NCI-H2227 (cell line): ENCODE measurements around the gene RSPO1.

ENCODE experiments used
- DNase-seq: peaks from one replicate; lab custom pipeline; 2025; ENCODE audit not compliant: unreplicated experiment; lab: John Stamatoyannopoulos, UW

RSPO1 gene

DNA sequence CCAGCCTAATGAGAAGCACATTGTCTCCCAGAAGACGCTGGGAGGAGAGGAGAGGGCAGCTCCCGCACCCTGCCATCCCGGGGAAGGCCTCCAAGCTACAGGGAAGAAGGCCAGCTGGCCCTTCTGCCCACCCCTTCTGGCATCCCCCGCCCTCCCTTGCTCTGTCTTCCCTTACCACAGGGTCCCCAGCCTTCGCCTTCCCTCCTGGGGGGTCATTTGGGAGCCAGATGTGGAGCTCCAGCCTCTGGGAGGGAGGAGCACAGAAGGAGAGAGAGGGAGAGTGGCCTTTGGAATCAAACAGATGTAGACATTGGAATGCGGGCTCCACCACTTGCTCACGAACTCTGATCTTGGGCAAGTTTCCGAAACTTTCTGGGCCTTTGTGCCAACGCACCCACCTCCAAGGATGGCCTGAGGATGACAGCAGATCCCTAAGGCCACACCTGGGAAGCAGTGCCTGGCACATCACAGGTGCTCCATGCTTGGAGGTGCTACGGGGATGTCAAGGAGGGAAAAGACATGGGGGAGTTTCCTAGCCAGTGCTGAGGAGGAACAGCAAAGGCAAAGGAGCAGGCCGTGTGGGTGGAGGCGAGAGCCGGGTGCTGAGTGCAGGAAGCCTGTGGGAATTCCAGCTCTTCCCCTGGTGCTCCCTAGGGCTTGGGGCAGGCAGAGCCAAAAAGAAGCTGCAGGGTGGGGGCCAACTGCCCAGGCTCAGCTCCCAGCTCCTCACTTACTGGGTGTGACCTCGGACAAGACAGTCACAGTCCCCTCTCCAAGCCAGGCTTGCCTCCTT lies 23.1 kb upstream of the RSPO1 start:
- DNase-seq, result no peak

DNA sequence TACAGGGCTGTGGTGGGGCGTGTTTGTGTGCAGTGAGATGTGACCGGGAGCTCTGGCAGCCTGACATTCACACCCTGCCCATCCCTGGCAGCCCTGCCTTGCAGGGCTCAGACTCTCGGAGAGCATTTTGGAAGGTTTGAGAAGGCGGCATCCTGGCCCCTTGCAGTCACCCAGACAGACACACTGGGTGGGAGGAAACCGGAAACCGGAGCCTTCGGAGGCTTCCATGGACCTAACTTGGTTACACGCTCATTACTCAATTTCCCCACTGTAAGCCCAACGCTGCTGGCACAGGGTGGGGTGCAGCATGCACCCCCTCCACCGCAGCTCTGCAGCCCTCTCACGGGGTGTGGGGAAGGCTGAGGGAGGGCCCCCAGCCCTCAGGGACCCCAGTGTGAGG lies 22.2 kb upstream of the RSPO1 start:
- no peak for DNase-seq

DNA sequence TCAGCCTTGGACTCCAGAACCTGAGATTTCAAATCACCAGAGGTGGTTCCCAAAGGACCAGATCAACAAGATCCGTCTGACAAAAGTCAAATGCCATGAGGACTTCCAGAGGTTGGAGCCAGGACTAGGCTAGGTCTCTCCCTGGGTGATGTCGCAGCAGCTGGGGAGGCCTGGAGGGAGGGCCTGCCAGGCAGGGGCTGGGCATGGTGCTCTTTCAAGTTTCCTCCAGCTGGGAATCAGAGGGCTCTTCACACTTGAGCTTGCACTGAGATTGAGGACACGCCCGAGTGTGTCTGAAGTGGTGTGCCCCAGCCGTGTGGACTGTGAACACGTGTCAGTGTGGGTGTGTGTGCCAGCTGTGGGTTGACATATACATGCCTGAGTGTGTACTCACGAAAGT lies 21.3 kb upstream of the RSPO1 start:
- no peak for DNase-seq

DNA sequence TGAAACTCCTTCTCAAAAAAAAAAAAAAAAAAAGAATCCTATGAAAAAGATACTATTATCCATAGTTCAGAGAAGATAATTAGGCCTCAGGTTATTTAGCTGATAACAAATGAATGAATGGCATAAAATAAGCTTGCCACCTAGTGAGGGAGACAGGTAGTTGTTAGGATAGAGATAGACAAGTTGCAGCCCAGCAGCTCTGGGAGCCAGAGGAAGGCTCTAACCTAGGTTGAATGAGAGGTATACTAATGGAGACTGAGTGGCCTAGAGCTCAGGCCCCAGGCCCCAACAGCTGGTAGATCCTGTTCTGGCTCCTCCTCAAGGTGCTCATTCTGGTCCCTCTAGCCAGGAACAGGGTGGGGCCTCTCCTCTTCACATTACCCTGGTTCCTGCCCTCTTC lies 20.6 kb upstream of the RSPO1 start:
- DNase-seq, result no peak

DNA sequence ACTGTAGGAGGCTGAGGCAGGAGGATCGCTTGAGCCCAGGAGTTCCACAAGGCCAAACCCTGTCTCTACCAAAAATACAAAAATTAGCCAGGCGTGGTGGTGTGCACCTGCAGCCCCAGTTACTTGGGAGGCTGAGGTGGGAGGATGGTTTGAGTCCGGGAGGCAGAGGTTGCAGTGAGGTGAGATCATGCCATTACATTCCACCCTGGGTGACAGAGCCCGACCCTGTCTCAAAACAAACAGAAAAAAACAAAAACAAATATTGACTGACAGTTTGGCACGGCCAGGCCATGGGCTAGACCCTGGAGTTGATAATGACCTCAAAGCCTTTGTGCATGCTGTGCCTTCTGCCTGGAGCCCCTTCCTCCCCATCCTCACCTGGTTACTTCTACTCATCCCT lies 19.2 kb upstream of the RSPO1 start:
- no peak for DNase-seq

DNA sequence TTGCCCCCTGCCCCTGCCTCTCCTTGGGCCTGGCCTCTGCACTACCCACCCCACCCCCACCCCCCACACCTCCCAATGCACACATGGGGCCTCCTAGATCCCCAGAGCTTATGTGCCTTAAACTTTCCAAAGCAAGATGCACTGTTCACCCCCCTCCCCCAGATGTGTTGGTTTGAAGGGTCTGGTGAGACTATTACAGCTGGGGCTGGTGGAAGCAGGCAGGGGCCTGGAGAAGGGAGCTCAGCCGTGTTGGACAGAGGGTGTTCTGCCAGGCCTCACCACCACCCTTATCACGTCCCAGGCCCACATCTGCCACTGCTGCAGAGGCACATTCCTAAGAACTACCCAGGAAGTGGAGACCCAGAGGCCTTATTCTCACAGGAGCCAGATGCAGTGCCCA lies 18.3 kb upstream of the RSPO1 start:
- DNase-seq, result no peak

DNA sequence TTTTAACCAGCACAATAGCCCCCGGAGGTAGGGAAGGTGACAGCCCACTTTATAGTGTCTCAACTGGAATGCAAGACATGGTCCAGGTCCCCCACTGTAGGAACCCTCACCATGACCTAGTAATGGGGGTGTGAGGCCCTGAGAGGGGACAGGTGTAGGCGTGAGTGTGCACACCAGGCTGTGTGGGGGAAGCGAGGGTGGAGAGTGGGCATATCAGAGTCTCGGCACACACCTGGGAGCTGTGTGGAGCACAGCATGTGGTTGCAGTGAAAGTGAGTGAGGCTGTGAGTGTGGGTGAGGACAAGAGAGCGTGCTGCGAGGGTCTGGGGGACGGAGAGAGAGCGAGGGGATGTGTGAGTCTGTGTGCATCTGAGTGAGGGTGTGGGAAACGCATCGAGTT lies 17.1 kb upstream of the RSPO1 start:
- no peak for DNase-seq

DNA sequence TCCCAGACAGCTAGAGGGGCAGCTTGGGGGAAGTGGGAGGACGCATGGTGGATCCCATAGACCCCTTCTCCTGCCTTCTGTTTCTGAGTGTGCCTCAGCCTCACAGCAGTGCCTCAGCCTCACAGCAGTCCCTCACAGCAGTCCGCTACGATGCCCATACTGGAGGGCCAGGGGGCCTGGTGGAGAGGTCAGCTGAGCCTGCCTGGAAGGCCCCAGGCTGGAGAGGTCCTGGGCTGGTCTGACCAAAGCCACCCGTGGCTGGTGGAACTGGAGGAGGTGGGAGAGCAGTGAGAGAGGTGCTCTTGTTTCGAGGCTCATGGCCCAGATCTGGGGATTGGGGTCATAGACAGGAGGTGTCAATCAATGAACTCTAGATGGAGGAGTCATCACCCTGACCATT lies 16.0 kb upstream of the RSPO1 start:
- DNase-seq, result no peak

DNA sequence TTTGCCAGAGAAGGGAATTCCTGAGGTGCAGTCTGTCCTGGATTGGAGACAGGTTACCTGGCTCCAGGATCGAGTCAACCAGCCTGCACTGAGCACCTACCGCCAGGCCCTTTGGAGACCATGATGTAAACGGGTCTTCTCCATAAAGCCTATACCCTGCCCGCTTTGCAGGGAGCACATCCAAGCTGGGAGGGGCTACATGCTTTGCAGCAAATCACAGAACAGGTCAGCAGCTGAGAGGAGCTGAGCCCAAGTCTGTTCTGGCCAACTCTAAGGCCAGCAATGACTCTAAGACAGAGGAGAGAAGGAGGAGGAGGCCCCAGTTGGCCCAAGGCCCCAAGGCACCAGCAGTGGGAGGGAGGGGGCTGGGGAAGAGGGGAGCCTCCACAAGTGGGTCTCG lies 15.5 kb upstream of the RSPO1 start:
- DNase-seq, result no peak

DNA sequence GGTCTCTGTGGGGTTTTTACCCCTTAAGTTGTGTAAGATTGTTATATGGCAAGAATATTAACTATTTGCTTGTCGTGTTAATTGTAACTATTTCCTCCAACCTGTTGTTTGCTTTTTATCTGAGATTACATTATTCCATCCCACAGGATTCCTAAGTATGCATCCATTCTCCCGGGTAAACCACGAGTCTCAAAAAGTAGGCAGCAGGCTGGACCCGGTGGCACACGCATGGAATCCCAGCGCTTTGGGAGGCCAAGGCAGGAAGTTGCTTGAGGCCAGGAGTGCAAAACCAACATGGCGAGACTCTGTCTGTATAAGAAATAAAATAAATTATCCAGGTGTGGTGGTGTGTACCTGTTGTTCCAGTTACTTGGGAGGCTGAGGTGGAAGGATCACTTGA lies 12.6 kb upstream of the RSPO1 start:
- no peak for DNase-seq

DNA sequence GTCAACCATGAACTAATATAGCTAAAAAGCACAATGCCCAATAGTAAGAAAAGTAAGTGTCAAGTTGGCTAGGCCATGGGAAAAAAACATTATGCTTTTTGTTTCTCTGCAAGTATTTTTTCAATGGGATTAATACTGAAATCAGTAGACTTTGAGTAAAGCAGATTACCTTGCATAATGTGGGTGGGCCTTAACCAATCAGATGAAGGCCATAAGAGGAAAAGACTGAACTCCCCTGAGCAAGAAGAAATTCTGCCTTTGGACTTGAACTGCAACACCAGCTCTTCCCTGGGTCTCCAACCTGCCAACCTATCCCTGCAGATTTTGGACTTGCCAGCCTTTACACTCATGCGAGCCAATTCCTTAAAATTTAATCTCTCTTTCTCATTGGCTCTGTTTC lies 6.4 kb upstream of the RSPO1 start:
- DNase-seq, result no peak

DNA sequence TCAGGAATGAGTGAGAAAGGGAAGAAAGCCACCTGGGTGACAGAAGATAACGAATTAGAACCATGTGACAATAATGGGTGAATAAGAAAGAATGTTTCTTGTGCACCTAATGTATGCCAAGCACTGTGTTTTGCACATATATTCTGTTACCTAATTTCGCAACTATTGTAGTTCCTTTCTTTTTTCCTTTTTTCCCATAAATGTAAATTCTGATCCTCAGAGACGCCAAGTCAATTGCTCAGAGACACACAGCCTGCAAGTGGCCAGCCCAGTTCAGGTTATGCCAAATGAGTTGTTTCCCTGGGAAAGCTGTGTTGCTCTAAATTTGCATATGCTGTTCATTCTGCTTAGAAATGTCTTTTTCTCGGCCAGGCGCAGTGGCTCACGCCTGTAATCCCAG lies 1.7 kb upstream of the RSPO1 start:
- no peak for DNase-seq

DNA sequence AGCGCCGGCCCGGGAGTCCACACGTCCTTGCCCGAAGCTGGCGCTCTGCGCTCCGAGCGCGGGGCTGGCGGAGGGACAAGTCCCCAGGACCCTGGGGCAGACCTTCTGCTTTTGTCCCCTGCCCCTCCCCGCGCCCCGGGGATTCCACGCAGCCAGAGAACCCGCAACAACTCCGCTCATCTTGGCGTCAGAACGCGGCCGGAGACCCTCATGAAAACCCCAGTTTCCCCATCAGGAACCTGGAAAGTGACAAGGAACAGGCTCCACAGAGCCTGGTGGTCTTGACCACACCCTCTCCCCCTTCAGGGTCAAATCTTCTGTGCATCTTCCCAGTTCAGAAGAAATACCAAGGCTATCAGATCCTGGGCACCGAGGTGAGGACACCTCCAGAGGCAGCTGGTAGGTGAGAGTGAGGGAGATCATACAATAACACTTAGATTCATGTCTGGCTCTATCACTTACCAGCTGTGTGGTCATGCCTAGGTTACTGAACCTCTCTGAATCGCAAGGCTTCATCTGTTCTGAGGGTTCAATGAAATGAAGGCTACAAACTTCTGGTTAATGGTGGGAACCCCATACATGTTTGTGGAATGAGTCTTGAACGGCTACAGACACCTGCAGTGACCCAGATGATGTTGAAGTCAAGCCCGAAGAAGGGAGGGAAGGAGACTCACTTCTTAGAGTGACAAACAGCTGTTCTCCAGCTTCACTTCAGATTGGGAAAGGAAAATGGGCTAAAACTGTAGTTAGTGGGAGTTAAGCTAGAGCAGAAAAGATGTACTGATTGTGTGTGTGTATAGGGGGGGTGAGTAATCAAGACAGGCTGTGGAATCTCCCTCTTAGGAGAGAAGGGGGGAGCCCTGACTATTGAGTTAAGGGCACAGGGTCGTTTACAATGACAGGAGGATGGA lies 555 bp upstream of the RSPO1 start:
- no peak for DNase-seq

DNA sequence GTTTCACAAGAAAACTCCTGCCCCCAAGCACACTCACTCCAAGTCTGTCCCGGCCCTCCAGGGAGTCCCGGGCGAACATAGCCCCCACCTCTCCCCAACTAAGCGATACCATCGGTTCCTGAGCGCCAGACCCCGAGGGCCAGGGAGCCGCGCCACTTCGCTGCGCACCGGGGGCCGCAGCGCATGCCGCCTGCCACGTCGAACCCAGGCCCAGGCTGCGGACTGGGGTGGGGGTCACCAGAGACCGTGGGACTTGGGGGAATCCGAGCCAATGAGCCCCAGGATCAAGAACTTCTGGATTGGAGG lies 801 bp downstream of the RSPO1 start:
- no peak for DNase-seq

DNA sequence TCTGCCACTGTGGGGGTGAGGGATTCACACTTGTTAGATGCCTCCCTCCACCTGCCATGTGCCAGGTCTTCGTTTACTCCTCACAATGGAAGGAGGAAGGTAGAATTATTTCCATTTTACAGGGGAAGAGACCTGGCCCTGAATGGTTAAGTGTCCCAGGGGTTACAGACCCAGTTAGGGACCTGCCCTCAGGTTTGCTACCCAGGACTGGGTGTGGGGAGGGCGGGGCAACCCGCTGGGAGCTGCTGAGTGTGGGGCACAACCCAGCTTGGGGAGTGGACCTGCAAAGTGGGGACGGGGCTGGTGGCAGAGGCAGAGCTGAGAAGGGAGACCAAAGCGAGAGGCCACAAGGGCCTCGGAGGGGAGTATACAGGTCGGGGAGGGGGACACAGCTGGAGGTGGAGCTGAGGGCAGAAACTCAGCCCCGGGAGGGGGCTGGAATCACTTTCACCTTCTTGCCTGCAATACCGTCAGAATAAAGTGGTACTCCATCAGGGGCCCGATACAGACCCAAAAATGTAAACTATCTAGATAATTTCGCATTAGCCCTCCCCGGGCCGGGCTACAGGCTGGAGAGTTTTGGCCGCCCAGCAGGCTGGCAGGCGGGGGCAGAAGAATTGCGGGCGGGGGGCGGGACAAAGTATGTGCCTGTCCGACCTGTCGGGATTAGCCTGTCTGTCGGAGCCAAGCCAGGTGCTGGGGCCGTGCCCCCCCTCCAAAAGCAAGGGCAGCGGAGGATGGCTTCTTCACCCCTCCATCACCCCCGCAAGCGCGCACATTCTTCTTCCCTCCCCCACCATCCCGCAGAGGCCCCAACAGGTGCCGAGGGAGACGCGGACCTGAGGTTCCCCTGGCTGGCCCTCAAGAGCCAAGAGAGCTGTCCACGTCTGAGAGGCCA lies 1.4 kb downstream of the RSPO1 start:
- no peak for DNase-seq

DNA sequence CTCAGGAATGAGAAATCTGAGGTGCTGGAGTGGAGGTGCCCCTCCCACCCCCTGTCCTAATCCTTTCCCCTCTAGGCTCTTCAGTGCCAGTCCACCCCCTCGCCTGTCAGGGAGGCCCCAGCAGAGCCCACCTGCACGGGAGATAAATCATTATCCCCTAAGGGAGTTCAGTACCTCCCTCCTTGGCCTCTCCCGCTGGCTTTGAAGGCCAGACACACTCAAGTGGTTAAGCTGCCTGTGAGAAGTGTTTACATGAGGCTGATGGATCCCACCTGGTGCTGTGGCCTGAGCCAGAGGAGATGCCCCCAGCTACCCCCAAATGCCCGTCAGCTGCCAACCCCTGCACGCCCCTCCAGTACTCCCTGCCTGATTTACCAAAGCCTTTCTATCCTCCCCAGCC lies 3.7 kb downstream of the RSPO1 start:
- peak; percentile 24 for DNase-seq

DNA sequence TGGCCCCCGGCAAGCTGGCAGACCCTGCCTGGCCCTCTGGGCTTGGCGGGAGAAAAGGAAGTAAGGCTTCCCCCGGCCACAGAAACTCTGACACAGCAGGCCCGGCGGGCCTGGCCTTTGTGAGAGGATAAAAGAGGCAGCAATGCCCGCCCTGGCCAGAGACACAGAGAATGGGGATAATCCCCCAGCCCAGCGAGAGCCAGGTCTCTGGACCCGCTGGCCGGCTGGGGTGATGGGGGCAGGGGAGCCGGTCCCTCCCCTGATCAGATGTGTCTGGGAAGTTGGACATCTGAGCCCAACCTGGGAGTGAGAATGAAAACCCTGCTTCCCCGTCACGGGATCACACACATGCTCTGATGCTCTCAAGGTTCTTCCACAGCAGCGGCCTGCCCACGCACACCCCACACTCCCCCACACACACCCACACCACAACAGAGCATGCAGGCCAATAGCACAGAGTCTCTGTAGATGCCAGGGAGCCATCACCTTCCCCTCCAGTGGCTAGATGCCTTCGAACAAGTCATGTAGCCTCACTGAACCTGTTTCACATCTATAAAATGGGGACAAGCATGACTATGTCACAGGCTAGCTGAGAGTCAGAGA lies 4.2 kb downstream of the RSPO1 start:
- no peak for DNase-seq

DNA sequence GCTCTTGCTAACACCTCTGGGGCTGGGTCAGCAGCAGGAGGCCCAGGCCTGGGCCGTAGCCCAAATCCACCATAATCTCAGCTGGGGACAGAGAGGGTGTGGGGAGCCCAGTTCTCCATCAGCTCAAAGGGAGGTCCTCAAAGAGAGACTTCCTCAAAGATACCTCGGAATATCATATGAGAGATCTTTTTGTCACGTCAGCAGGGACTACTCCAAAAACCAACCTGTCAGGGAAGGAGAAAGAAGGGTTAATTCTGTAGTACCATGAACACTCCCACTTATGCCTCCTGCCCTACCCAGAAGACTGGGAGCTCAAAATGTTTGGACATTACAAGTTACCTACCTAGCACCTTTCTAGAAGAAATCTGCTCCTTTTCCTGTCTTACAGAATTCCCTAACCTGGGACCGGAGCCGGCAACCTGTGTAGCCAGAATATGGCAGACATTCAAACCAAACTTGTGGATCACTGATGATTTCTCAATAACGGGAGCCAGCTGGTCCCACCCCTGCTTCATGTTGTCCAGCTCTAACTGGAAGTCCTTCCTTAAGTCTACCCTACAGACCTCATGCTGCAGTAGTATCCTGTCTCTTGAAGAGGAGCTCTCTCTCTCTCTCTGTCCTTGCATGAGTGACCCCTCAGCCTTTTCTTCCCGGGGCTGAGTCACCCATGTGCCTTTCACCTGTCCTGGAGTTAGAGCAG lies 4.8 kb downstream of the RSPO1 start:
- no peak for DNase-seq

DNA sequence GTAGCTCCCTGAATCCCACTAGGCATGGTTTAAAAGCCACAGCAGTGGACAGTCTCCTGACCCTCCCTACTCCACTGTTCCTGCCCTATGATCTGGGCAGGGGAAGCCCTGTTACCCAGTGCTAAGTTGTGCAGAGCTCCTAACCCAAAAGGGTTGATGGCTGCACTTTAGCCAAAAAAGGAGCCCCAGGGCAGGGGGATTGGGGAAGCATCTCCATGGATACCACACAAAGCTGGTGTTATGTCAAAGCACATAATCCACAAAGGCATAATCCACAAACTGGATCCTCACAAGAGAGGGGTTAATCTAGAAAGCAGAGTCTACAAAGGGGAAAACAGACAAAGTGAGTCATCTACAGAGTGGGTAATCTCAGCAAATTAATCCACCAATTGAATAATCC lies 5.7 kb downstream of the RSPO1 start:
- no peak for DNase-seq

DNA sequence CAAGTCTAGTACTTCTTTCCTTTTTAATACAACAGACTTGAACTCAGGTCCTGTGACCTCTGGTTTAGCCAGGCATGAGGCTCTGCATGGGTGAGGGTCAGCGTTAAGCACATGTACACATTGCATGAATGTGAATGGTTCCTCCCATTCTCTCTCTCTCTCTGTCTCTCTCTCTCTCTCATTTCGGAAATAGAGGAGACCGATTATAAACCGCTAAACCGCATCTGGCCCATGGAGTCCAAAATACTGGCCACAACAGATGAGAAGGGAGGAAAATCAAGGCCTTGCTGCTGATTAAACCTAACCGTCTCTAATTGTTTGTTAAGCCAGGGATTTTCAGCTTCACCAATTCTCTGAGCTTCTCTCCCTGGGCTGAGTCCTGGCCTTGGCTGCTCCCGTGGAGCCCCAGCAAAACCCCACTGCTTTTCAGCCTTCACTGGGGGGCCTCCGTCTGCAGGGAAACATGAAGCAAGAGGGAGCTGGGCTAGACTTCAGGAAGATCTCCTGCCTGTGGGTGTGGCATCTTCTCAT lies 6.6 kb downstream of the RSPO1 start:
- no peak for DNase-seq
